ENCODE results near the gene FGD4. TPM values are rescaled to one million over a fixed set of nuclear protein-coding genes. Genes with fewer than 3 reads are reported as not detected.

The FGD4 gene
- total and polyA plus RNA-seq, 9 of the 15 experiments (the other 6 are each of a cell fraction or from before 2014, with no cell fraction given): 0.05 to 0.51 (median 0.27) TPM

- Histone ChIP-seq H3K4me1 (replicated peaks in 1 of 2; ENCODE audit: control insufficient read depth in 2 of 2, insufficient read depth in 2 of 2, low read length in 2 of 2) (no peaks in the 10 kb centered on the region), H4K20me1 (replicated peaks; ENCODE audit: control insufficient read depth, insufficient read depth, low read length) (no peaks in the 10 kb centered on the region), H3K27me3 (ENCODE audit: control insufficient read depth in 2 of 2, insufficient read depth in 2 of 2, low read length in 2 of 2) (peaks cover 6 to 7% of the 10 kb centered on the region in 2 experiments; a peak in 2 of 5 replicates), H3K9ac (ENCODE audit: insufficient read depth in 1 of 2, low read depth in 2 of 2, low read length in 2 of 2) (no peak overlapping the region), H3K4me2 (ENCODE audit: insufficient read depth, low read length) (no peak overlapping the region), H3K36me3 (ENCODE audit: control insufficient read depth, insufficient read depth, low read length) (no peaks in the 10 kb centered on the region), H3K9me1 (ENCODE audit: control insufficient read depth, insufficient read depth, low read length) (no peaks in the 10 kb centered on the region), H2AFZ (ENCODE audit: low read depth, low read length) (no peak overlapping the region), H3K27ac (ENCODE audit: extremely low read depth, low read depth, low read length) (no peak overlapping the region), H3K79me2 (ENCODE audit: control insufficient read depth, insufficient read depth, low read length) (no peaks in the 10 kb centered on the region), H3K9me3 (replicated peaks; ENCODE audit: control insufficient read depth, insufficient read depth, low read depth, low read length) (no peaks in the 10 kb centered on the region), H3K4me3 (no peak overlapping the region)
- no TSS peak for BruUV-seq (replicated peaks)
- in situ Hi-C loops (cut with MboI) (no loop called here), intact Hi-C loops (cut with micrococcal nuclease) (no loop called here)
- WGBS (ENCODE audit: insufficient coverage, low coverage, missing lambda C conversion rate): 0% methylated on average over 3 of the region's 3 CpGs
- CTCF ChIA-PET (ENCODE audit: low intra/inter-chr PET ratio): no interaction called here
- FAIRE-seq (no peak), ATAC-seq (no peak), DNase-seq (ENCODE audit: extremely low read depth in 1 of 4, low spot score in 3 of 4) (no peak)
- no peak for TF ChIP-seq THAP12 (CRISPR knock-in tag; IDR thresholded peaks at IDR 0.05)
- POLR2A ChIA-PET: no interaction called here
These were observed 218.8 kb downstream of the FGD4 start for GRCh38 chr12:32618115-32618514.

DNA sequence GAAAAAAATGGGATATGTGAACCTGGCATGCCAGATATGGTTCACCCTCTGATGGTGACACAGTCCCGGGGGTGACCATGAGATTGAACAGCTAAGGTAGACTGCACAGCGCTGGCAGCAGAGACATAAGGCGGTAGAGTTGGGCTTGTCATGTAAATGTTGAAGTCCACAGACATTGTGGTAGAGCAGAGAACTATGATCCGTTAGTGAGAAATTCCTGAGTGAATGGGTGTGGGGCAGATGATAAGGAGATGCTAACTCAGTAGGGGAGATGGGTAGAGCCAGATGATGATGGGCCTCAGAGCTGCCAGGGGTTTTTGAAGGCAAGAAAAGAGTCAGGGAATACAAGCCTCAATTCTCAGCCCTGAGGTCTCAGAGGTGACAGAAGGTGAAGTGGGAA, 228.6 kb downstream of the FGD4 start:
- Histone ChIP-seq H3K79me2 (ENCODE audit: control insufficient read depth, insufficient read depth, low read length) (no peaks in the 10 kb centered on the region), H3K36me3 (ENCODE audit: control insufficient read depth, insufficient read depth, low read length) (no peaks in the 10 kb centered on the region), H3K4me3 (no peak overlapping the region), H3K4me1 (replicated peaks in 1 of 2; ENCODE audit: control insufficient read depth in 2 of 2, insufficient read depth in 2 of 2, low read length in 2 of 2) (no peaks in the 10 kb centered on the region), H3K27me3 (ENCODE audit: control insufficient read depth in 2 of 2, insufficient read depth in 2 of 2, low read length in 2 of 2) (peaks cover 9 to 20% of the 10 kb centered on the region in 2 experiments; a peak in 4 of 5 replicates), H3K27ac (ENCODE audit: extremely low read depth, low read depth, low read length) (no peak overlapping the region), H3K9me3 (replicated peaks; ENCODE audit: control insufficient read depth, insufficient read depth, low read depth, low read length) (no peaks in the 10 kb centered on the region), H4K20me1 (replicated peaks; ENCODE audit: control insufficient read depth, insufficient read depth, low read length) (no peaks in the 10 kb centered on the region), H3K9me1 (ENCODE audit: control insufficient read depth, insufficient read depth, low read length) (no peaks in the 10 kb centered on the region), H3K9ac (ENCODE audit: insufficient read depth in 1 of 2, low read depth in 2 of 2, low read length in 2 of 2) (no peak overlapping the region), H2AFZ (ENCODE audit: low read depth, low read length) (no peak overlapping the region), H3K4me2 (ENCODE audit: insufficient read depth, low read length) (no peak overlapping the region)
- ChIA-PET POLR2A (interaction anchor here (0.5 kb wide), 1 partner anchor 121 kb away, joined by 3 read pairs; no protein-coding TSS in a partner anchor), CTCF (ENCODE audit: low intra/inter-chr PET ratio) (no interaction called here)
- ATAC-seq (no peak), DNase-seq (ENCODE audit: extremely low read depth in 1 of 4, low spot score in 3 of 4) (no peak), FAIRE-seq (no peak)
- no peak for TF ChIP-seq ZNF224 (CRISPR knock-in tag; IDR thresholded peaks at IDR 0.05)
- intact Hi-C loops (cut with micrococcal nuclease): no loop called here
- in situ Hi-C loops (cut with MboI): no loop called here
- no TSS peak for BruUV-seq (replicated peaks)
- 5% methylated on average over 4 of the region's 4 CpGs for WGBS (ENCODE audit: insufficient coverage, low coverage, missing lambda C conversion rate)

All from K562 (cell line).